Neural cell (in vitro differentiated cells): ENCODE measurements around the gene SLC2A1. TPM values are rescaled to one million over a fixed set of nuclear protein-coding genes. Genes with fewer than 3 reads are reported as not detected.

Experiments
- H2AFZ ChIP-seq: fragments of 200-600, 300-800 bp; sonication (generic), shearing (Covaris generic); 2 replicates; pipeline ENCODE4 v1.6.0; 2014; ENCODE audit warnings: low read depth, mild to moderate bottlenecking, antibody characterized with exemption, low read length, moderate library complexity
- H3F3A ChIP-seq: fragments of 200-600 bp; shearing (Covaris generic); 2 replicates; pipeline ENCODE4 v1.6.1; 2016; ENCODE audit warnings: mild to moderate bottlenecking, moderate library complexity, mixed read lengths, antibody characterized with exemption, low read length; ENCODE audit not compliant: insufficient read depth, poor library complexity, severe bottlenecking
- H3K27ac ChIP-seq: fragments of 200-600, 300-800 bp; sonication (generic), shearing (Covaris generic); 2 replicates; pipeline ENCODE4 v1.5.1; 2014; ENCODE audit warnings: mild to moderate bottlenecking, low read length, moderate library complexity
- H3K27me3 ChIP-seq: fragments of 300-800, 200-600 bp; sonication (generic), shearing (Covaris generic); 2 replicates; pipeline ENCODE4 v1.6.0; 2014; ENCODE audit warnings: mild to moderate bottlenecking, low read depth, low read length, moderate library complexity; ENCODE audit not compliant: insufficient read depth
- H3K36me3 ChIP-seq: fragments of 300-800, 200-600 bp; sonication (generic), shearing (Covaris generic); 2 replicates; pipeline ENCODE4 v1.5.1; 2014; ENCODE audit warnings: mild to moderate bottlenecking, antibody characterized with exemption, low read length, moderate library complexity; ENCODE audit not compliant: insufficient read depth
- H3K4me2 ChIP-seq: fragments of 300-800, 200-600 bp; sonication (generic), shearing (Covaris generic); 2 replicates; pipeline ENCODE4 v1.6.0; 2014; ENCODE audit warnings: mild to moderate bottlenecking, low read length
- H3K4me3 ChIP-seq: fragments of 300-800, 200-600 bp; sonication (generic), shearing (Covaris generic); 2 replicates; pipeline ENCODE4 v1.5.1; 2014; ENCODE audit warnings: mild to moderate bottlenecking, low read length, moderate library complexity
- H3K79me2 ChIP-seq: fragments of 200-600 bp; shearing (Covaris generic); replicated peaks from 2 replicates; pipeline ENCODE4 v1.6.0; 2014; ENCODE audit warnings: mild to moderate bottlenecking, low read length, moderate library complexity; ENCODE audit not compliant: insufficient read depth
- H3K9ac ChIP-seq: fragments of 300-800, 200-600 bp; sonication (generic), shearing (Covaris generic); 2 replicates; pipeline ENCODE4 v1.6.1; 2016; ENCODE audit warnings: mild to moderate bottlenecking, low read length, mixed read lengths
- H3K9me2 ChIP-seq: fragments of 200-600 bp; shearing (Covaris generic); 2 replicates; pipeline ENCODE4 v1.6.1; 2016; ENCODE audit warnings: mild to moderate bottlenecking, low read length, mixed read lengths; ENCODE audit not compliant: insufficient read depth
- H3K9me3 ChIP-seq: fragments of 200-600, 300-800 bp; sonication (generic), shearing (Covaris generic); 2 replicates; pipeline ENCODE4 v1.6.1; 2016; ENCODE audit warnings: mild to moderate bottlenecking, mixed run types, low read length, moderate library complexity, mixed read lengths
- H4K20me1 ChIP-seq: fragments of 200-600 bp; shearing (Covaris generic); 2 replicates; pipeline ENCODE4 v1.6.1; 2016; ENCODE audit warnings: mild to moderate bottlenecking, mixed run types; ENCODE audit not compliant: insufficient read depth
- CTCF ChIP-seq: fragments of 450-650 bp; IDR thresholded peaks from 2 replicates; pipeline ENCODE4 v1.5.1; 2014; ENCODE audit warnings: antibody characterized with exemption, mild to moderate bottlenecking, moderate library complexity; ENCODE audit not compliant: poor library complexity, severe bottlenecking
- EP300 ChIP-seq: fragments of 450-650 bp; conservative IDR thresholded peaks from 2 replicates; pipeline ENCODE4 v1.6.1; 2014; ENCODE audit warnings: antibody characterized with exemption, mild to moderate bottlenecking, moderate library complexity; ENCODE audit not compliant: poor library complexity, severe bottlenecking
- EZH2 ChIP-seq: fragments of 200-600, 300-800 bp; shearing (Covaris generic), sonication (generic); IDR thresholded peaks from 2 replicates; pipeline ENCODE4 v1.6.1; 2014; ENCODE audit warnings: antibody characterized with exemption, low read length, borderline replicate concordance, mild to moderate bottlenecking; ENCODE audit not compliant: insufficient read depth, poor library complexity, severe bottlenecking
- MXI1 ChIP-seq: fragments of 450-650 bp; conservative IDR thresholded peaks from 2 replicates; pipeline ENCODE4 v1.6.1; 2014; ENCODE audit warnings: antibody characterized with exemption, mild to moderate bottlenecking; ENCODE audit not compliant: poor library complexity, severe bottlenecking
- POLR2AphosphoS5 ChIP-seq: IDR thresholded peaks from 2 replicates; pipeline ENCODE4 v1.6.1; 2012
- RAD21 ChIP-seq: fragments of 450-650 bp; conservative IDR thresholded peaks from 2 replicates; pipeline ENCODE4 v1.6.1; 2014; ENCODE audit warnings: antibody characterized with exemption, mild to moderate bottlenecking, moderate library complexity
- REST ChIP-seq: IDR thresholded peaks from 2 replicates; pipeline ENCODE4 v1.6.1; 2012; ENCODE audit warnings: borderline replicate concordance
- SMC3 ChIP-seq: fragments of 450-650 bp; conservative IDR thresholded peaks from 2 replicates; pipeline ENCODE4 v1.6.1; 2014; ENCODE audit warnings: antibody characterized with exemption, mild to moderate bottlenecking, moderate library complexity; ENCODE audit not compliant: poor library complexity
- TAF1 ChIP-seq: IDR thresholded peaks from 2 replicates; pipeline ENCODE4 v1.6.1; 2012; ENCODE audit warnings: low read depth
- polyA plus RNA-seq: library from polyadenylated mRNA; depleted of rRNA; stranded (reverse); fragments of >200 nt; gene quantifications from 2 replicates; pipeline ENCODE4 v1.2.3, GENCODE V29; 2014

The SLC2A1 gene
- polyA plus RNA-seq, 1 donor from 2014 or later: 39.4 TPM

- H3K36me3 ChIP-seq: no peaks in the 10 kb centered on the region
- H3K9ac ChIP-seq: no peak overlapping the region
- H3K4me2 ChIP-seq: no peak overlapping the region
- H3F3A ChIP-seq: no peaks in the 10 kb centered on the region
- no peaks in the 10 kb centered on the region for H3K9me3 ChIP-seq
- no peaks in the 10 kb centered on the region for H3K27me3 ChIP-seq
- H3K79me2 ChIP-seq: no peaks in the 10 kb centered on the region
- H3K4me3 ChIP-seq: no peak overlapping the region
- no peak overlapping the region for H2AFZ ChIP-seq
- no peak overlapping the region for H3K27ac ChIP-seq
- TF ChIP-seq EZH2 (no peak), CTCF (no peak), RAD21 (no peak), MXI1 (no peak), EP300 (no peak), POLR2AphosphoS5 (no peak), TAF1 (no peak), SMC3 (no peak), REST (no peak)
- no peaks in the 10 kb centered on the region for H4K20me1 ChIP-seq
- no peaks in the 10 kb centered on the region for H3K9me2 ChIP-seq
Observed at GRCh38 chr1:42886046-42886739, 72.5 kb downstream of the SLC2A1 start.

GRCh38 chr1:42880384-42880783, 78.3 kb downstream of the SLC2A1 start:
- Histone ChIP-seq H3K9me2 (no peaks in the 10 kb centered on the region), H3K27ac (no peak overlapping the region), H3K79me2 (no peaks in the 10 kb centered on the region), H3F3A (no peaks in the 10 kb centered on the region), H4K20me1 (no peaks in the 10 kb centered on the region), H3K4me2 (no peak overlapping the region), H3K27me3 (no peaks in the 10 kb centered on the region), H3K9me3 (no peaks in the 10 kb centered on the region), H2AFZ (no peak overlapping the region), H3K4me3 (no peak overlapping the region), H3K36me3 (no peaks in the 10 kb centered on the region), H3K9ac (no peak overlapping the region)
- TF ChIP-seq CTCF (no peak), EZH2 (no peak), POLR2AphosphoS5 (no peak), RAD21 (no peak), SMC3 (no peak), MXI1 (no peak), TAF1 (no peak), EP300 (no peak), REST (no peak)
